K562 (cell line): ENCODE measurements around the gene SHISAL1. TPM values are rescaled to one million over a fixed set of nuclear protein-coding genes. Genes with fewer than 3 reads are reported as not detected.

Experiments used
- ATAC-seq: fragments of 200-7000 bp; cut with Tn5 transposase; 3 replicates; pipeline ENCODE4 v1.9.1; 2020; ENCODE audit warnings: moderate library complexity
- BruUV-seq: library from RNA; stranded (reverse); fragments of 400-500 nt; replicated peaks from 2 replicates; lab custom pipeline; 2021; lab: Mats Ljungman, UMichigan
- CTCF ChIA-PET: fragments of 300-600 bp; formaldehyde crosslinking; extraction: SDS; loops from one replicate; lab custom pipeline; 2021; ENCODE audit warnings: low intra/inter-chr PET ratio; lab: Yijun Ruan, JAX
- POLR2A ChIA-PET: fragments of 300-600, 350-650 bp; sonication (Branson Sonifier 250); formaldehyde crosslinking; extraction: SDS; loops from one replicate; lab custom pipeline; 2021; ENCODE audit warnings: antibody characterized with exemption, inconsistent platforms; lab: Yijun Ruan, JAX
- DNase-seq, 4 experiments: peaks; one replicate each; pipeline versions ENCODE4 v3.0.0 to v3.0.0-alpha.2; 2011 to 2018; ENCODE audit warnings: low spot score in 3 of 4, mixed read lengths in 3 of 4; ENCODE audit errors: extremely low read depth in 1 of 4
- FAIRE-seq: peaks from 2 replicates; lab custom pipeline; 2011; peaks lifted over from hg19 to GRCh38; lab: Jason Lieb, UNC
- H2AFZ ChIP-seq: 2 replicates; pipeline ENCODE4 v1.6.0; 2011; ENCODE audit warnings: low read depth, low read length, control low read depth, inconsistent platforms
- H3K27ac ChIP-seq: fragments of 200-600 bp; 3 replicates; pipeline ENCODE4 v1.8.0; 2011; ENCODE audit warnings: low read depth, mild to moderate bottlenecking, control low read depth, inconsistent platforms, low read length, moderate library complexity, mixed read lengths; ENCODE audit errors: extremely low read depth
- H3K27me3 ChIP-seq, 2 experiments: fragments of 300-600 bp in 1 of 2; 2 replicates in 1 of 2; 3 replicates in 1 of 2; pipeline versions ENCODE4 v1.6.0 to v1.8.0; 2011; ENCODE audit warnings: inconsistent platforms in 2 of 2, low read length in 2 of 2, mild to moderate bottlenecking in 1 of 2, mixed read lengths in 1 of 2, moderate library complexity in 1 of 2; ENCODE audit not compliant: control insufficient read depth in 2 of 2, insufficient read depth in 2 of 2
- H3K36me3 ChIP-seq: fragments of 300-600 bp; 3 replicates; pipeline ENCODE4 v1.8.0; 2011; ENCODE audit warnings: mild to moderate bottlenecking, low read length, inconsistent platforms; ENCODE audit not compliant: control insufficient read depth, insufficient read depth
- H3K4me1 ChIP-seq, 2 experiments: fragments of 200-600 bp in 1 of 2; replicated peaks in 1 of 2; 2 replicates in 1 of 2; 3 replicates in 1 of 2; pipeline versions ENCODE4 v1.5.1 to v1.8.0; 2011; ENCODE audit warnings: inconsistent platforms in 2 of 2, low read length in 2 of 2, mild to moderate bottlenecking in 1 of 2, mixed read lengths in 1 of 2, moderate library complexity in 1 of 2; ENCODE audit not compliant: control insufficient read depth in 2 of 2, insufficient read depth in 2 of 2
- H3K4me2 ChIP-seq: 2 replicates; pipeline ENCODE4 v1.6.1; 2011; ENCODE audit warnings: low read length, control low read depth, inconsistent platforms, mixed read lengths; ENCODE audit not compliant: insufficient read depth
- H3K4me3 ChIP-seq: fragments of 200-600 bp; sonication (generic), shearing (Covaris generic); 2 replicates; pipeline ENCODE4 v1.5.1; 2016; ENCODE audit warnings: control low read depth, inconsistent platforms
- H3K79me2 ChIP-seq: fragments of 200-600 bp; 3 replicates; pipeline ENCODE4 v1.8.0; 2011; ENCODE audit warnings: low read length, inconsistent platforms; ENCODE audit not compliant: control insufficient read depth, insufficient read depth
- H3K9ac ChIP-seq, 2 experiments: 2 replicates each; pipeline versions ENCODE4 v1.6.0 to v1.6.1; 2011; ENCODE audit warnings: low read depth in 2 of 2, low read length in 2 of 2, control low read depth in 1 of 2, inconsistent platforms in 1 of 2, mild to moderate bottlenecking in 1 of 2, mixed read lengths in 1 of 2; ENCODE audit not compliant: insufficient read depth in 1 of 2
- H3K9me1 ChIP-seq: one replicate; pipeline ENCODE4 v1.6.0; 2011; ENCODE audit warnings: inconsistent platforms, mild to moderate bottlenecking, low read length, moderate library complexity; ENCODE audit not compliant: control insufficient read depth, insufficient read depth
- H3K9me3 ChIP-seq: replicated peaks from 2 replicates; pipeline ENCODE4 v1.5.1; 2011; ENCODE audit warnings: low read depth, low read length, inconsistent platforms; ENCODE audit not compliant: control insufficient read depth, insufficient read depth
- H4K20me1 ChIP-seq: replicated peaks from 2 replicates; pipeline ENCODE4 v1.6.1; 2011; ENCODE audit warnings: low read length, inconsistent platforms, mixed read lengths; ENCODE audit not compliant: control insufficient read depth, insufficient read depth
- ATF1 ChIP-seq, 2 experiments: fragments of 450-650 bp in 1 of 2; IDR thresholded peaks; 2 replicates each; pipeline ENCODE4 v1.6.1; 2016; ENCODE audit warnings: missing compliant biosample characterization in 1 of 2, missing genetic modification characterization in 1 of 2
- ETV1 ChIP-seq: fragments of 450-650 bp; conservative IDR thresholded peaks from 2 replicates; pipeline ENCODE4 v1.6.1; 2016; ENCODE audit warnings: missing genetic modification characterization, control low read depth, low read depth, missing compliant biosample characterization
- MED1 ChIP-seq: sonication (generic); formaldehyde crosslinking; IDR thresholded peaks from 2 replicates; pipeline ENCODE4 v1.8.1; 2023; ENCODE audit warnings: missing genetic modification reagents, borderline replicate concordance
- POLR2H ChIP-seq: IDR thresholded peaks from 2 replicates; pipeline ENCODE4 v1.6.1; 2016; ENCODE audit warnings: missing genetic modification characterization, low read depth, mild to moderate bottlenecking, control low read depth, missing compliant biosample characterization, moderate library complexity
- POU5F1 ChIP-seq: fragments of 150-350 bp; IDR thresholded peaks from 2 replicates; pipeline ENCODE4 v1.6.1; 2014; ENCODE audit warnings: borderline replicate concordance, low read length, low read depth, mild to moderate bottlenecking; ENCODE audit not compliant: partially characterized antibody
- SAFB ChIP-seq: fragments of 200-400 bp; formaldehyde crosslinking; IDR thresholded peaks from 2 replicates; pipeline ENCODE4 v1.6.1; 2017; ENCODE audit warnings: low read depth, low read length, borderline replicate concordance
- SMAD1 ChIP-seq: fragments of 150-350 bp; IDR thresholded peaks from 2 replicates; pipeline ENCODE4 v1.6.1; 2014; ENCODE audit warnings: low read length, low read depth; ENCODE audit not compliant: partially characterized antibody
- SOX6 ChIP-seq: fragments of 450-650 bp; IDR thresholded peaks from 2 replicates; pipeline ENCODE4 v1.6.1; 2014; ENCODE audit warnings: mild to moderate bottlenecking
- ZNF764 ChIP-seq: fragments of 250-450 bp; sonication (Bioruptor Pico); IDR thresholded peaks from 2 replicates; pipeline ENCODE4 v1.4.0; 2020; ENCODE audit warnings: low read depth, mild to moderate bottlenecking, moderate library complexity
- WGBS: fragments of 100-300 bp; shearing (Covaris generic); methylation state at CpG from one replicate; pipeline ENCODE4 v1.1.6; 2016; ENCODE audit warnings: low coverage, mixed read lengths; ENCODE audit not compliant: insufficient coverage; ENCODE audit errors: missing lambda C conversion rate; 5-methylcytosine and 5-hydroxymethylcytosine counted together
- in situ Hi-C: fragments of 300-500 bp; cut with MboI; formaldehyde crosslinking; loops from 4 replicates; pipeline ENCODE4 v1.15.0; 2018; ENCODE audit warnings: inconsistent platforms, mixed read lengths
- intact Hi-C: fragments of 100-400 bp; cut with micrococcal nuclease; formaldehyde crosslinking; loops from 2 replicates; pipeline ENCODE4 v1.14.2; 2022
- polyA plus RNA-seq, 8 experiments: library from polyadenylated mRNA; depleted of rRNA in 4 of 8; stranded (reverse) in 5 of 8; unstranded in 3 of 8; fragments of >200 nt; fragmentation: Nextera tagmentation in 2 of 8; fragmentation: Illumina TruSeq in 1 of 8; extraction: Ambion mirVana in 2 of 8; extraction: Trizol in 1 of 8; gene quantifications; 2 replicates each; pipeline versions ENCODE4 v1.2.1 to v1.2.3, GENCODE V29; 2011 to 2014; ENCODE audit warnings: inconsistent platforms in 1 of 8, missing spikeins in 1 of 8
- total RNA-seq, 7 experiments: library from RNA; depleted of rRNA in 6 of 7; stranded (reverse); fragments of >200 nt in 6 of 7; fragmentation: Illumina TruSeq in 2 of 7; extraction: Trizol in 2 of 7; gene quantifications; 2 replicates each; pipeline versions ENCODE4 v1.2.1 to v1.2.3, GENCODE V29; 2011 to 2021; ENCODE audit warnings: low replicate concordance in 1 of 7
- TF ChIP-seq, protein P1 (sequence below): fragments of 250-450 bp; sonication (Bioruptor Pico); IDR thresholded peaks from 2 replicates; pipeline ENCODE4 v1.8.0; 2022; ENCODE audit warnings: moderate library complexity, mild to moderate bottlenecking, inconsistent platforms
- TF ChIP-seq, protein P2 (sequence below): fragments of 250-450 bp; sonication (Bioruptor Pico); IDR thresholded peaks from 2 replicates; pipeline ENCODE4 v1.5.0; 2021
- TF ChIP-seq, protein P3 (sequence below): sonication (generic); formaldehyde crosslinking; IDR thresholded peaks from 2 replicates; pipeline ENCODE4 v1.8.1; 2022; ENCODE audit warnings: missing genetic modification reagents
- TF ChIP-seq, protein P4 (sequence below): fragments of 150-350 bp; IDR thresholded peaks from 2 replicates; pipeline ENCODE4 v1.6.1; 2014; ENCODE audit warnings: low read depth, mild to moderate bottlenecking, low read length, borderline replicate concordance
- TF ChIP-seq, protein P5 (sequence below): fragments of 450-650 bp; IDR thresholded peaks from 2 replicates; pipeline ENCODE4 v1.6.1; 2016

Gene SHISAL1
- total and polyA plus RNA-seq, 9 of the 15 experiments (the other 6 are each of a cell fraction or from before 2014, with no cell fraction given): not detected

DNA sequence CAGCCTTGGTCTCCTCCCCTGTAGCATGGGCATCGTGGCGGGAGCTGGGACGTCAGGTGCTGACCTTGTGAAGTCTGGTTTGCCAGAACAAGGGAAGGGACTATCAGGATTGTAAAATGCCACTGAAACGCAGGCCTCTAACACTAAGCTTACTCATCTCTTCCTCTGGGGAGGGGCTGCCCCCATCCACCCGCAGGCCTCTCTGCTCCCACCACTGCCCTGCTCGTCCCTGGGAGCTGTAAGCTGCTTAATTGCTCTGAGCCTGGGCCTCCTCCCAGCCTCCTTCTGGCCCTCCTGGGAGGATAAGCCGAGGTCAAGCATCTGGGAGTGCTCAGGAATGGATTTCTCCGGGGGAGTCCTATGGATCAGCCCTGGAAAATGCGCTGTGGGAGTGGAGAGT is 8.4 kb downstream of the SHISAL1 start:
- H3K4me3 ChIP-seq: no peak overlapping the region
- H3K9me1 ChIP-seq: no peaks in the 10 kb centered on the region
- H3K4me2 ChIP-seq: no peak overlapping the region
- FAIRE-seq (no peak), ATAC-seq (no peak), DNase-seq (no peak)
- no peaks in the 10 kb centered on the region for H3K79me2 ChIP-seq
- no peaks in the 10 kb centered on the region for H3K9me3 ChIP-seq
- no peak overlapping the region for H3K9ac ChIP-seq
- H2AFZ ChIP-seq: no peak overlapping the region
- no peaks in the 10 kb centered on the region for H3K36me3 ChIP-seq
- POLR2A ChIA-PET: interaction anchor here (0.6 kb wide), 1 partner anchor 151 kb away, joined by 3 read pairs; no protein-coding TSS in a partner anchor
- no peaks in the 10 kb centered on the region; a peak in 1 of 5 replicates for H3K4me1 ChIP-seq
- H3K27me3 ChIP-seq: peaks cover 4 to 19% of the 10 kb centered on the region in 2 experiments; a peak in 2 of 5 replicates
- CTCF ChIA-PET: no interaction called here
- intact Hi-C loops: no loop called here
- 0% methylated on average over 7 of the region's 9 CpGs for WGBS
- no peak overlapping the region for H3K27ac ChIP-seq
- in situ Hi-C loops: no loop called here
- H4K20me1 ChIP-seq: no peaks in the 10 kb centered on the region; the same call in 1 of the 2 replicates
- BruUV-seq: no TSS peak
- TF ChIP-seq, protein P1, sequence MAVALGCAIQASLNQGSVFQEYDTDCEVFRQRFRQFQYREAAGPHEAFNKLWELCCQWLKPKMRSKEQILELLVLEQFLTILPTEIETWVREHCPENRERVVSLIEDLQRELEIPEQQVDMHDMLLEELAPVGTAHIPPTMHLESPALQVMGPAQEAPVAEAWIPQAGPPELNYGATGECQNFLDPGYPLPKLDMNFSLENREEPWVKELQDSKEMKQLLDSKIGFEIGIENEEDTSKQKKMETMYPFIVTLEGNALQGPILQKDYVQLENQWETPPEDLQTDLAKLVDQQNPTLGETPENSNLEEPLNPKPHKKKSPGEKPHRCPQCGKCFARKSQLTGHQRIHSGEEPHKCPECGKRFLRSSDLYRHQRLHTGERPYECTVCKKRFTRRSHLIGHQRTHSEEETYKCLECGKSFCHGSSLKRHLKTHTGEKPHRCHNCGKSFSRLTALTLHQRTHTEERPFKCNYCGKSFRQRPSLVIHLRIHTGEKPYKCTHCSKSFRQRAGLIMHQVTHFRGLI: no peak
- no peak for TF ChIP-seq SMAD1
- TF ChIP-seq SAFB: no peak
- TF ChIP-seq POU5F1: no peak
- TF ChIP-seq ZNF764 (CRISPR knock-in tag): no peak
- TF ChIP-seq POLR2H (tag): no peak
- TF ChIP-seq ATF1 (CRISPR knock-in tag; IDR thresholded peaks at IDR 0.05): no peak
- TF ChIP-seq ATF1 (tag; IDR thresholded peaks at IDR 0.05): no peak
- TF ChIP-seq, protein P2, sequence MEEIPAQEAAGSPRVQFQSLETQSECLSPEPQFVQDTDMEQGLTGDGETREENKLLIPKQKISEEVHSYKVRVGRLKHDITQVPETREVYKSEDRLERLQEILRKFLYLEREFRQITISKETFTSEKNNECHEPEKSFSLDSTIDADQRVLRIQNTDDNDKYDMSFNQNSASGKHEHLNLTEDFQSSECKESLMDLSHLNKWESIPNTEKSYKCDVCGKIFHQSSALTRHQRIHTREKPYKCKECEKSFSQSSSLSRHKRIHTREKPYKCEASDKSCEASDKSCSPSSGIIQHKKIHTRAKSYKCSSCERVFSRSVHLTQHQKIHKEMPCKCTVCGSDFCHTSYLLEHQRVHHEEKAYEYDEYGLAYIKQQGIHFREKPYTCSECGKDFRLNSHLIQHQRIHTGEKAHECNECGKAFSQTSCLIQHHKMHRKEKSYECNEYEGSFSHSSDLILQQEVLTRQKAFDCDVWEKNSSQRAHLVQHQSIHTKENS: no peak
- TF ChIP-seq ETV1 (tag): no peak
- no peak for TF ChIP-seq MED1
- TF ChIP-seq, protein P3, sequence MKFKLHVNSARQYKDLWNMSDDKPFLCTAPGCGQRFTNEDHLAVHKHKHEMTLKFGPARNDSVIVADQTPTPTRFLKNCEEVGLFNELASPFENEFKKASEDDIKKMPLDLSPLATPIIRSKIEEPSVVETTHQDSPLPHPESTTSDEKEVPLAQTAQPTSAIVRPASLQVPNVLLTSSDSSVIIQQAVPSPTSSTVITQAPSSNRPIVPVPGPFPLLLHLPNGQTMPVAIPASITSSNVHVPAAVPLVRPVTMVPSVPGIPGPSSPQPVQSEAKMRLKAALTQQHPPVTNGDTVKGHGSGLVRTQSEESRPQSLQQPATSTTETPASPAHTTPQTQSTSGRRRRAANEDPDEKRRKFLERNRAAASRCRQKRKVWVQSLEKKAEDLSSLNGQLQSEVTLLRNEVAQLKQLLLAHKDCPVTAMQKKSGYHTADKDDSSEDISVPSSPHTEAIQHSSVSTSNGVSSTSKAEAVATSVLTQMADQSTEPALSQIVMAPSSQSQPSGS: no peak
- TF ChIP-seq, protein P4, sequence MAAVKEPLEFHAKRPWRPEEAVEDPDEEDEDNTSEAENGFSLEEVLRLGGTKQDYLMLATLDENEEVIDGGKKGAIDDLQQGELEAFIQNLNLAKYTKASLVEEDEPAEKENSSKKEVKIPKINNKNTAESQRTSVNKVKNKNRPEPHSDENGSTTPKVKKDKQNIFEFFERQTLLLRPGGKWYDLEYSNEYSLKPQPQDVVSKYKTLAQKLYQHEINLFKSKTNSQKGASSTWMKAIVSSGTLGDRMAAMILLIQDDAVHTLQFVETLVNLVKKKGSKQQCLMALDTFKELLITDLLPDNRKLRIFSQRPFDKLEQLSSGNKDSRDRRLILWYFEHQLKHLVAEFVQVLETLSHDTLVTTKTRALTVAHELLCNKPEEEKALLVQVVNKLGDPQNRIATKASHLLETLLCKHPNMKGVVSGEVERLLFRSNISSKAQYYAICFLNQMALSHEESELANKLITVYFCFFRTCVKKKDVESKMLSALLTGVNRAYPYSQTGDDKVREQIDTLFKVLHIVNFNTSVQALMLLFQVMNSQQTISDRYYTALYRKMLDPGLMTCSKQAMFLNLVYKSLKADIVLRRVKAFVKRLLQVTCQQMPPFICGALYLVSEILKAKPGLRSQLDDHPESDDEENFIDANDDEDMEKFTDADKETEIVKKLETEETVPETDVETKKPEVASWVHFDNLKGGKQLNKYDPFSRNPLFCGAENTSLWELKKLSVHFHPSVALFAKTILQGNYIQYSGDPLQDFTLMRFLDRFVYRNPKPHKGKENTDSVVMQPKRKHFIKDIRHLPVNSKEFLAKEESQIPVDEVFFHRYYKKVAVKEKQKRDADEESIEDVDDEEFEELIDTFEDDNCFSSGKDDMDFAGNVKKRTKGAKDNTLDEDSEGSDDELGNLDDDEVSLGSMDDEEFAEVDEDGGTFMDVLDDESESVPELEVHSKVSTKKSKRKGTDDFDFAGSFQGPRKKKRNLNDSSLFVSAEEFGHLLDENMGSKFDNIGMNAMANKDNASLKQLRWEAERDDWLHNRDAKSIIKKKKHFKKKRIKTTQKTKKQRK: no peak
- TF ChIP-seq, protein P5, sequence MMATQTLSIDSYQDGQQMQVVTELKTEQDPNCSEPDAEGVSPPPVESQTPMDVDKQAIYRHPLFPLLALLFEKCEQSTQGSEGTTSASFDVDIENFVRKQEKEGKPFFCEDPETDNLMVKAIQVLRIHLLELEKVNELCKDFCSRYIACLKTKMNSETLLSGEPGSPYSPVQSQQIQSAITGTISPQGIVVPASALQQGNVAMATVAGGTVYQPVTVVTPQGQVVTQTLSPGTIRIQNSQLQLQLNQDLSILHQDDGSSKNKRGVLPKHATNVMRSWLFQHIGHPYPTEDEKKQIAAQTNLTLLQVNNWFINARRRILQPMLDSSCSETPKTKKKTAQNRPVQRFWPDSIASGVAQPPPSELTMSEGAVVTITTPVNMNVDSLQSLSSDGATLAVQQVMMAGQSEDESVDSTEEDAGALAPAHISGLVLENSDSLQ: no peak
- TF ChIP-seq SOX6: no peak
